Measurements from ENCODE around the gene FTCDNL1. TPM values are rescaled to one million over a fixed set of nuclear protein-coding genes. Genes with fewer than 3 reads are reported as not detected.

Gene FTCDNL1
- total RNA-seq, 1 experiment from 2014 or later: 2.7 TPM

GRCh38 chr2:199734651-199735050, 116.3 kb downstream of the FTCDNL1 start:
- H3K4me3 ChIP-seq: no peak overlapping the region
- TF ChIP-seq CTCF (conservative IDR thresholded peaks at IDR 0.05) (no peak), EZH2 (IDR thresholded peaks at IDR 0.05; ENCODE audit: low read depth) (no peak)
- H3K36me3 ChIP-seq (ENCODE audit: low read depth): no peaks in the 10 kb centered on the region
- no peaks in the 10 kb centered on the region for H4K20me1 ChIP-seq (ENCODE audit: insufficient read depth)
- no peaks in the 10 kb centered on the region for H3K27me3 ChIP-seq (ENCODE audit: insufficient read depth, low read depth)
- no peaks in the 10 kb centered on the region; the same call in 1 of the 2 replicates for H3K9me3 ChIP-seq (ENCODE audit: insufficient read depth, low read depth)
- peaks cover 14% of the 10 kb centered on the region for H3K4me1 ChIP-seq (replicated peaks; ENCODE audit: insufficient read depth)
- H3K9me2 ChIP-seq (ENCODE audit: insufficient read depth): no peaks in the 10 kb centered on the region
- intact Hi-C loops (cut with micrococcal nuclease; ENCODE audit: unreplicated experiment): no loop called here
- ChIA-PET CTCF (no interaction called here), POLR2A (ENCODE audit: unreplicated experiment) (no interaction called here)
- H2AFZ ChIP-seq: no peak overlapping the region
- no peak overlapping the region for H3K4me2 ChIP-seq
- no peaks in the 10 kb centered on the region for H3F3A ChIP-seq (ENCODE audit: insufficient read depth, low read depth)
- H3K27ac ChIP-seq: no peak overlapping the region
- DNase-seq: no peak
- H3K79me2 ChIP-seq (ENCODE audit: low read depth): no peaks in the 10 kb centered on the region
- no TSS peak for BruUV-seq (replicated peaks)

- H3K27ac ChIP-seq: no peak overlapping the region
- H3K9me3 ChIP-seq (ENCODE audit: insufficient read depth, low read depth): no peaks in the 10 kb centered on the region; the same call in 1 of the 2 replicates
- no peak overlapping the region for H3K4me2 ChIP-seq
- H4K20me1 ChIP-seq (ENCODE audit: insufficient read depth): no peaks in the 10 kb centered on the region
- H3K79me2 ChIP-seq (ENCODE audit: low read depth): no peaks in the 10 kb centered on the region
- H3K4me1 ChIP-seq (replicated peaks; ENCODE audit: insufficient read depth): peaks cover 8% of the 10 kb centered on the region
- H3K27me3 ChIP-seq (ENCODE audit: insufficient read depth, low read depth): no peaks in the 10 kb centered on the region
- CTCF ChIA-PET: no interaction called here
- TF ChIP-seq CTCF (conservative IDR thresholded peaks at IDR 0.05) (no peak), EZH2 (IDR thresholded peaks at IDR 0.05; ENCODE audit: low read depth) (no peak)
- intact Hi-C loops (cut with micrococcal nuclease; ENCODE audit: unreplicated experiment): no loop called here
- no peak for DNase-seq
- no peak overlapping the region for H3K4me3 ChIP-seq
- POLR2A ChIA-PET (ENCODE audit: unreplicated experiment): no interaction called here
- no peak overlapping the region for H2AFZ ChIP-seq
- no peaks in the 10 kb centered on the region for H3K36me3 ChIP-seq (ENCODE audit: low read depth)
- no peaks in the 10 kb centered on the region for H3K9me2 ChIP-seq (ENCODE audit: insufficient read depth)
- no TSS peak for BruUV-seq (replicated peaks)
- no peaks in the 10 kb centered on the region for H3F3A ChIP-seq (ENCODE audit: insufficient read depth, low read depth)
Observed at GRCh38 chr2:199734011-199734410, 117.0 kb downstream of the FTCDNL1 start.

GRCh38 chr2:199727801-199728200, 123.2 kb downstream of the FTCDNL1 start:
- H3F3A ChIP-seq (ENCODE audit: insufficient read depth, low read depth): no peaks in the 10 kb centered on the region
- H3K27ac ChIP-seq: no peak overlapping the region
- H2AFZ ChIP-seq: no peak overlapping the region
- CTCF ChIA-PET: no interaction called here
- POLR2A ChIA-PET (ENCODE audit: unreplicated experiment): no interaction called here
- no peaks in the 10 kb centered on the region for H3K79me2 ChIP-seq (ENCODE audit: low read depth)
- H3K4me1 ChIP-seq (replicated peaks; ENCODE audit: insufficient read depth): no peaks in the 10 kb centered on the region
- no peaks in the 10 kb centered on the region for H3K9me2 ChIP-seq (ENCODE audit: insufficient read depth)
- H3K4me2 ChIP-seq: no peak overlapping the region
- no TSS peak for BruUV-seq (replicated peaks)
- intact Hi-C loops (cut with micrococcal nuclease; ENCODE audit: unreplicated experiment): no loop called here
- H4K20me1 ChIP-seq (ENCODE audit: insufficient read depth): no peaks in the 10 kb centered on the region
- no peak overlapping the region for H3K4me3 ChIP-seq
- H3K27me3 ChIP-seq (ENCODE audit: insufficient read depth, low read depth): no peaks in the 10 kb centered on the region
- no peaks in the 10 kb centered on the region for H3K36me3 ChIP-seq (ENCODE audit: low read depth)
- DNase-seq: no peak
- H3K9me3 ChIP-seq (ENCODE audit: insufficient read depth, low read depth): no peaks in the 10 kb centered on the region
- TF ChIP-seq EZH2 (IDR thresholded peaks at IDR 0.05; ENCODE audit: low read depth): no peak
- TF ChIP-seq CTCF (conservative IDR thresholded peaks at IDR 0.05): no peak

Data from PC-9 (cell line).